Retinal pigment epithelial cell (primary cell): ENCODE results near the gene RFLNA.

Experiments
- DNase-seq: peaks from one replicate; pipeline ENCODE4 v3.0.0-alpha.2; 2010; ENCODE audit warnings: low read depth
- H3K4me3 ChIP-seq: 2 replicates; pipeline ENCODE4 v1.5.1; 2011; ENCODE audit warnings: mild to moderate bottlenecking, low read length, control low read depth, moderate library complexity
- CTCF ChIP-seq: conservative IDR thresholded peaks from 2 replicates; pipeline ENCODE4 v1.5.1; 2011; ENCODE audit warnings: low read depth, low read length, control low read depth, inconsistent platforms

The RFLNA gene

GRCh38 chr12:124314207-124314606 lies 19.3 kb downstream of the RFLNA start:
- DNase-seq: no peak
- no peak for TF ChIP-seq CTCF
- no peak overlapping the region for H3K4me3 ChIP-seq

- no peak for TF ChIP-seq CTCF
Observed at GRCh38 chr12:124314766-124315165, 19.9 kb downstream of the RFLNA start.

GRCh38 chr12:124315372-124316044 lies 20.6 kb downstream of the RFLNA start:
- no peak overlapping the region for H3K4me3 ChIP-seq
- no peak for DNase-seq

More at GRCh38 chr12:124314766-124315165, 19.9 kb downstream of the RFLNA start:
- H3K4me3 ChIP-seq: no peak overlapping the region
- DNase-seq: no peak

GRCh38 chr12:124316257-124316900 lies 21.5 kb downstream of the RFLNA start:
- no peak overlapping the region for H3K4me3 ChIP-seq
- no peak for DNase-seq
- TF ChIP-seq CTCF: no peak

More at GRCh38 chr12:124315372-124316044, 20.6 kb downstream of the RFLNA start:
- TF ChIP-seq CTCF: no peak

GRCh38 chr12:124317400-124317799 lies 22.5 kb downstream of the RFLNA start:
- no peak for TF ChIP-seq CTCF
- DNase-seq: no peak
- H3K4me3 ChIP-seq: no peak overlapping the region

DNA sequence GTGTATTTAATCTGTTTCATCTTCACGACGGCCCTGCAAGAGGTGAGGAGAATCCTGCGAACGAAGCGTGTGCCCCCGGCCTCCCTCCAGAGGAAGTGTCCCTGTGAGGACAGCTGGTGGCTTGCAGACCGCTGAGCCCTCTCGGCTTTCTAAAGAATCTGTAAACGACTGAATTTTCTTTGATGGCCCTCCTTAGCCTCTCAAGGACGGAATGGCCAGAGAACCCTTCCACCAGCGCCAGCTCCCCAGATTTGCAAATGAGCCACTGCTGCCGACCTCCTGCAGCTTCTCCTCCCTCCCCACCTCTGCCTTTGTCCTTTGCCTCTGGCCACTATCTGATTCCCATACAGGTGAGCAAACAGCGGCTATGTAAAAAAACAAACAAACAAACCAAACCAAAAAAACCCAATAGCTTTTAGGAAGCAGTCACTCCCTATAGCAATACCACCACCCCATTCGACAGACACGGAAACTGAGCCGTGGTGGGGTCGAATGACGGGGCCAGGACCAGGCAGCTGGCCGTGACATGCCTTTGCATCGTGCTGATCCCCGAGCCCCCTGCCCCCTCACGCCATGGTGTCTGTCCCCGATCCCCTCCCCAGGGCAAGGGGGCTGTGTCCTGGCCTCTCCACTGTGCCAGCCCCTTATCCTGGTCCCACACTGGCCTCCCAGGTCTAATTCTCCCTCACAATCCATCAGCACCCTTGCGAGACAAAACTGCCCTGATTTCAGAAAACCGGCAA lies 23.6 kb downstream of the RFLNA start:
- no peak for TF ChIP-seq CTCF
- no peak overlapping the region for H3K4me3 ChIP-seq
- no peak for DNase-seq
